ENCODE data around the gene ZBTB47. TPM values are rescaled to one million over a fixed set of nuclear protein-coding genes. Genes with fewer than 3 reads are reported as not detected.

Gene ZBTB47
- total and polyA plus RNA-seq, 5 donors from 2014 or later: 0.49 TPM; not detected in 4

DNA sequence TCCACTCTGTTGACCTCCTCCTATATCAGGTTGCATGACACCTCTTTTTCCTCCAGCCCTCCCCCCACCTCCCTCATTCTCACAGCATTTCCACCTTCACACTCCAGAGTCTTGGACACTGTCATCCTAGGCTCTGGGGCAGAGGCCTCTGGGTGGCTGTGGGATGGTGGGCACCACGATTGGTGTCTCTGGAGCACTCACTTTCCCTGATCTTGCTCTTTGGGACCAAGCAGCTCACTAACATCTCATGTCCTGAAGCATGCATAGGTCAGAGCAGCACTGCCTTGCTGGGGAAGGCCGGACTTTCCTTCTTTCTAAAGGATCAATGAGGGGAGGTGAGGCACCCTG lies 14.9 kb downstream of the ZBTB47 start:
- Mint-ChIP-seq H3K9me3 (peaks cover 0 to 3% (median 0%) of the 10 kb centered on the region in 7 donors), H3K27ac (no peak overlapping the region), H3K4me1 (peaks cover 0 to 6% (median 0%) of the 10 kb centered on the region in 4 donors), H3K36me3 (no peaks in the 10 kb centered on the region), H3K27me3 (peaks cover 4% of the 10 kb centered on the region), H3K4me3 (no peak overlapping the region)
- Histone ChIP-seq H3K27ac (ENCODE audit: insufficient read depth, low read length, poor library complexity, severe bottlenecking) (no peak overlapping the region), H3K4me3 (ENCODE audit: low read depth, low read length) (no peak overlapping the region), H3K4me1 (ENCODE audit: control insufficient read depth, insufficient read depth, low read length, poor library complexity, severe bottlenecking) (no peaks in the 10 kb centered on the region), H3K27me3 (ENCODE audit: control insufficient read depth, insufficient read depth, low read length) (no peaks in the 10 kb centered on the region), H3K36me3 (ENCODE audit: control insufficient read depth, insufficient read depth, low read length) (no peaks in the 10 kb centered on the region), H3K9me3 (ENCODE audit: control insufficient read depth in 2 of 2, low read length in 2 of 2) (no peaks in the 10 kb centered on the region)
- DNase-seq (no peak), ATAC-seq (ENCODE audit: low read depth in 2 of 2) (no peak)

GRCh38 chr3:42668793-42669217 lies 15.3 kb downstream of the ZBTB47 start:
- H3K9me3 Mint-ChIP-seq: peaks cover 0 to 3% (median 0%) of the 10 kb centered on the region in 7 donors
- ATAC-seq (ENCODE audit: low read depth in 2 of 2) (no peak), DNase-seq (no peak)
- H3K4me1 ChIP-seq (ENCODE audit: control insufficient read depth, insufficient read depth, low read length, poor library complexity, severe bottlenecking): no peaks in the 10 kb centered on the region
- no peak overlapping the region for H3K4me3 Mint-ChIP-seq
- H3K27ac Mint-ChIP-seq: no peak overlapping the region
- H3K36me3 Mint-ChIP-seq: no peaks in the 10 kb centered on the region
- H3K4me1 Mint-ChIP-seq: peaks cover 0 to 6% (median 0%) of the 10 kb centered on the region in 4 donors
- H3K27ac ChIP-seq (ENCODE audit: insufficient read depth, low read length, poor library complexity, severe bottlenecking): no peak overlapping the region
- H3K9me3 ChIP-seq (ENCODE audit: control insufficient read depth in 2 of 2, low read length in 2 of 2): no peaks in the 10 kb centered on the region
- no peaks in the 10 kb centered on the region for H3K36me3 ChIP-seq (ENCODE audit: control insufficient read depth, insufficient read depth, low read length)
- H3K27me3 ChIP-seq (ENCODE audit: control insufficient read depth, insufficient read depth, low read length): no peaks in the 10 kb centered on the region
- no peak overlapping the region for H3K4me3 ChIP-seq (ENCODE audit: low read depth, low read length)
- H3K27me3 Mint-ChIP-seq: peaks cover 4% of the 10 kb centered on the region

- ATAC-seq (ENCODE audit: low read depth in 2 of 2): no peak
- Mint-ChIP-seq H3K36me3 (no peaks in the 10 kb centered on the region), H3K9me3 (peaks cover 0 to 3% (median 0%) of the 10 kb centered on the region in 7 donors), H3K27me3 (peaks cover 4% of the 10 kb centered on the region), H3K4me3 (no peak overlapping the region), H3K27ac (no peak overlapping the region), H3K4me1 (peaks cover 0 to 6% (median 0%) of the 10 kb centered on the region in 4 donors)
- no peak overlapping the region for H3K4me3 ChIP-seq (ENCODE audit: low read depth, low read length)
- no peaks in the 10 kb centered on the region for H3K9me3 ChIP-seq (ENCODE audit: control insufficient read depth in 2 of 2, low read length in 2 of 2)
- no peaks in the 10 kb centered on the region for H3K36me3 ChIP-seq (ENCODE audit: control insufficient read depth, insufficient read depth, low read length)
- no peak overlapping the region for H3K27ac ChIP-seq (ENCODE audit: insufficient read depth, low read length, poor library complexity, severe bottlenecking)
- no peaks in the 10 kb centered on the region for H3K27me3 ChIP-seq (ENCODE audit: control insufficient read depth, insufficient read depth, low read length)
- no peaks in the 10 kb centered on the region for H3K4me1 ChIP-seq (ENCODE audit: control insufficient read depth, insufficient read depth, low read length, poor library complexity, severe bottlenecking)
- no peak for DNase-seq
These were observed 16.6 kb downstream of the ZBTB47 start for GRCh38 chr3:42670051-42670576.

DNA sequence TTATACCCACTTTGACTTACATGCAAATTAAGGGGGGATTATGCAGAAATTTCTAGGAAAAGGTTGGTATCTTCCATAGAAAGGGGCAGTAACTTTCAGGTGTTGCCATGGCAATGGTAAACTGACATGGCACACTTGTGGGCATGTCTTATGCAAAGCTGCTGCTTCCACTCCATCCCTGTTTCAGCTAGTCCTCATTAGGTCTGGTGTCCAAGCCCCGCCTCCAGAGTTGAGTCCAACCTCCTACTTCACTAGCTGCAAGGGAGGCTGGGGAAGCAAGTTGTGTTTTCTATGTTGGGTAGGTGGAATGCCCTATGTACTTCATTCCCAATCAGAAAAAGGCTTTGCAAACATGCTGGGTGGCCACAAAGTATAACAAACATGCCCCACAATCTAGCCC lies 17.2 kb downstream of the ZBTB47 start:
- no peaks in the 10 kb centered on the region for H3K4me1 ChIP-seq (ENCODE audit: control insufficient read depth, insufficient read depth, low read length, poor library complexity, severe bottlenecking)
- no peaks in the 10 kb centered on the region for H3K27me3 ChIP-seq (ENCODE audit: control insufficient read depth, insufficient read depth, low read length)
- Mint-ChIP-seq H3K4me1 (peaks cover 0 to 6% (median 0%) of the 10 kb centered on the region in 4 donors), H3K27ac (no peak overlapping the region), H3K36me3 (no peaks in the 10 kb centered on the region), H3K4me3 (no peak overlapping the region), H3K27me3 (peaks cover 4% of the 10 kb centered on the region), H3K9me3 (peaks cover 0 to 3% (median 0%) of the 10 kb centered on the region in 7 donors)
- DNase-seq: no peak
- no peaks in the 10 kb centered on the region for H3K36me3 ChIP-seq (ENCODE audit: control insufficient read depth, insufficient read depth, low read length)
- H3K9me3 ChIP-seq (ENCODE audit: control insufficient read depth in 2 of 2, low read length in 2 of 2): peaks cover 0 to under 1% of the 10 kb centered on the region in 2 experiments
- no peak for ATAC-seq (ENCODE audit: low read depth in 2 of 2)
- H3K27ac ChIP-seq (ENCODE audit: insufficient read depth, low read length, poor library complexity, severe bottlenecking): no peak overlapping the region
- no peak overlapping the region for H3K4me3 ChIP-seq (ENCODE audit: low read depth, low read length)

GRCh38 chr3:42672515-42672914 lies 19.0 kb downstream of the ZBTB47 start:
- Histone ChIP-seq H3K4me3 (ENCODE audit: low read depth, low read length) (no peak overlapping the region), H3K36me3 (ENCODE audit: control insufficient read depth, insufficient read depth, low read length) (no peaks in the 10 kb centered on the region), H3K9me3 (ENCODE audit: control insufficient read depth in 2 of 2, low read length in 2 of 2) (peaks cover 4 to 5% of the 10 kb centered on the region in 2 experiments), H3K27me3 (ENCODE audit: control insufficient read depth, insufficient read depth, low read length) (no peaks in the 10 kb centered on the region), H3K27ac (ENCODE audit: insufficient read depth, low read length, poor library complexity, severe bottlenecking) (no peak overlapping the region), H3K4me1 (ENCODE audit: control insufficient read depth, insufficient read depth, low read length, poor library complexity, severe bottlenecking) (no peaks in the 10 kb centered on the region)
- Mint-ChIP-seq H3K27me3 (peaks cover 4% of the 10 kb centered on the region), H3K36me3 (no peaks in the 10 kb centered on the region), H3K4me3 (no peak overlapping the region), H3K4me1 (peaks cover 0 to 6% (median 0%) of the 10 kb centered on the region in 4 donors), H3K9me3 (peaks cover 0 to 10% (median 3%) of the 10 kb centered on the region in 7 donors), H3K27ac (no peak overlapping the region)
- DNase-seq (no peak), ATAC-seq (ENCODE audit: low read depth in 2 of 2) (no peak)

DNA sequence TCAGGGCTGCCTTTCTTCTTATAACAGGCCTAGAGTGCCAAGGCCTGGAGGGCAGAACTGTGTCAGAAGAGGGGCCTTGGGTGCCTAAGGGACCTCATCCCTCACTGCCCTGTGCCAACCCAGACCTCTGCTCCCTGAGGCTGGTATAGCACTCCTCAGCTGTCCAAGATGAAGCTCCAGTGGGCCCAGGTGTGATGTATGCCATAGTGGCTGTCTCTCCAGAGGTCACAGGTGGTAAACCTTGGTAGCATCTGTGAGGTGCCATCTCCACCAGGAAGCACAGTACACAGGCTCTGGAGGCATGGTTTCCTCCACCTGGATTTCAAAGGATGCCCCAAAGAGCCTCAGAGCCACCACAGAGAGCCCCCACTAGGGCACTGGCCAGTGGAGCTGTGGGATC lies 19.6 kb downstream of the ZBTB47 start:
- Histone ChIP-seq H3K9me3 (ENCODE audit: control insufficient read depth in 2 of 2, low read length in 2 of 2) (peaks cover 5 to 6% of the 10 kb centered on the region in 2 experiments), H3K27me3 (ENCODE audit: control insufficient read depth, insufficient read depth, low read length) (no peaks in the 10 kb centered on the region), H3K27ac (ENCODE audit: insufficient read depth, low read length, poor library complexity, severe bottlenecking) (no peak overlapping the region), H3K36me3 (ENCODE audit: control insufficient read depth, insufficient read depth, low read length) (no peaks in the 10 kb centered on the region), H3K4me1 (ENCODE audit: control insufficient read depth, insufficient read depth, low read length, poor library complexity, severe bottlenecking) (no peaks in the 10 kb centered on the region), H3K4me3 (ENCODE audit: low read depth, low read length) (no peak overlapping the region)
- H3K4me1 Mint-ChIP-seq: peaks cover 0 to 6% (median 0%) of the 10 kb centered on the region in 4 donors
- ATAC-seq (ENCODE audit: low read depth in 2 of 2) (no peak), DNase-seq (no peak)
- peaks cover 10% of the 10 kb centered on the region for H3K27me3 Mint-ChIP-seq
- H3K4me3 Mint-ChIP-seq: no peak overlapping the region
- no peaks in the 10 kb centered on the region for H3K36me3 Mint-ChIP-seq
- H3K9me3 Mint-ChIP-seq: peaks cover 0 to 15% (median 6%) of the 10 kb centered on the region in 7 donors
- H3K27ac Mint-ChIP-seq: no peak overlapping the region

GRCh38 chr3:42674146-42674545 lies 20.6 kb downstream of the ZBTB47 start:
- Histone ChIP-seq H3K27me3 (ENCODE audit: control insufficient read depth, insufficient read depth, low read length) (no peaks in the 10 kb centered on the region), H3K9me3 (ENCODE audit: control insufficient read depth in 2 of 2, low read length in 2 of 2) (peaks cover 5 to 9% of the 10 kb centered on the region in 2 experiments), H3K4me1 (ENCODE audit: control insufficient read depth, insufficient read depth, low read length, poor library complexity, severe bottlenecking) (no peaks in the 10 kb centered on the region), H3K36me3 (ENCODE audit: control insufficient read depth, insufficient read depth, low read length) (no peaks in the 10 kb centered on the region), H3K27ac (ENCODE audit: insufficient read depth, low read length, poor library complexity, severe bottlenecking) (no peak overlapping the region), H3K4me3 (ENCODE audit: low read depth, low read length) (no peak overlapping the region)
- ATAC-seq (ENCODE audit: low read depth in 2 of 2) (no peak), DNase-seq (no peak)
- H3K36me3 Mint-ChIP-seq: peaks cover 2% of the 10 kb centered on the region
- H3K4me3 Mint-ChIP-seq: peak overlapping the region in 1 of 4 donors; percentile 18
- no peak overlapping the region for H3K27ac Mint-ChIP-seq
- peaks cover 0 to 6% (median 0%) of the 10 kb centered on the region in 4 donors for H3K4me1 Mint-ChIP-seq
- H3K27me3 Mint-ChIP-seq: peaks cover 10% of the 10 kb centered on the region
- peaks cover 3 to 17% (median 6%) of the 10 kb centered on the region in 7 donors for H3K9me3 Mint-ChIP-seq

DNA sequence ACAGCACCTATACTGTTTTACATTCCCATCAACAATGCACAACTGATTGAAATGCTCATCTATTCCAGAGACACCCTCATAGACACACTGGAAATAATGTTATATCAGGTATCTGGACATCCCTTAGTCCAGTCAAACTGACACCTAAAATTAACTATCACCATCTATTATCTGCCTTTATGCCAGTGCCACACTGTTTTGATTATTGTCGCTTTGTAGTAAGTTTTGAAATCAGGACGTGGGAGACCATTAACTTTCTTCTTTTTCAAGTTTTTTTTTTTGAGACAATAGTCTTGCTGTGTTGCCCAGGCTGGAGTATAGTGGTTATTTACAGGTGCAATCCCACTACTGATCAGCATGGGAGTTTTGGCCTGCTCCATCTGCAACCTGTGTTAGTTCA lies 22.4 kb downstream of the ZBTB47 start:
- Histone ChIP-seq H3K9me3 (ENCODE audit: control insufficient read depth in 2 of 2, low read length in 2 of 2) (peaks cover 5 to 9% of the 10 kb centered on the region in 2 experiments), H3K4me1 (ENCODE audit: control insufficient read depth, insufficient read depth, low read length, poor library complexity, severe bottlenecking) (no peaks in the 10 kb centered on the region), H3K4me3 (ENCODE audit: low read depth, low read length) (no peak overlapping the region), H3K27me3 (ENCODE audit: control insufficient read depth, insufficient read depth, low read length) (no peaks in the 10 kb centered on the region), H3K36me3 (ENCODE audit: control insufficient read depth, insufficient read depth, low read length) (no peaks in the 10 kb centered on the region), H3K27ac (ENCODE audit: insufficient read depth, low read length, poor library complexity, severe bottlenecking) (no peak overlapping the region)
- Mint-ChIP-seq H3K4me3 (no peak overlapping the region), H3K4me1 (peaks cover 0 to 6% (median 0%) of the 10 kb centered on the region in 4 donors), H3K27me3 (peaks cover 13% of the 10 kb centered on the region), H3K27ac (no peak overlapping the region), H3K36me3 (peaks cover 3% of the 10 kb centered on the region), H3K9me3 (peaks cover 3 to 17% (median 6%) of the 10 kb centered on the region in 7 donors)
- no peak for ATAC-seq (ENCODE audit: low read depth in 2 of 2)
- DNase-seq: no peak
